HG02970 (cell line): ENCODE results near the gene PRR5L.

Source experiments
- ATAC-seq: cut with Tn5 transposase; IDR thresholded peaks from one replicate; pipeline ENCODE4 v1.9.1; 2021; ENCODE audit warnings: mild to moderate bottlenecking, moderate library complexity, moderate number of reproducible peaks; ENCODE audit not compliant: unreplicated experiment, low FRiP score

Gene PRR5L

GRCh38 chr11:36295926-36296325 is at the start of gene PRR5L:
TSS of gene PRR5L (plus strand) at chr11:36296288. CDS start at chr11:36401122, 104,834 bp downstream.
- no peak for ATAC-seq

- ATAC-seq = no peak
These were observed 48.6 kb upstream of the PRR5L start for GRCh38 chr11:36247493-36247892.

- ATAC-seq = no peak
These were observed 47.7 kb upstream of the PRR5L start for GRCh38 chr11:36248436-36248835.

- no peak for ATAC-seq
These were observed 46.8 kb upstream of the PRR5L start for GRCh38 chr11:36249246-36249645.

- no peak for ATAC-seq
These were observed 44.3 kb upstream of the PRR5L start for GRCh38 chr11:36251823-36252222.

- ATAC-seq = no peak
These were observed 42.9 kb upstream of the PRR5L start for GRCh38 chr11:36253238-36253637.

GRCh38 chr11:36254713-36255112 is 41.4 kb upstream of the PRR5L start:
- ATAC-seq = no peak

GRCh38 chr11:36257351-36257750 is 38.7 kb upstream of the PRR5L start:
- no peak for ATAC-seq

GRCh38 chr11:36258730-36259360 is 37.2 kb upstream of the PRR5L start:
- no peak for ATAC-seq

- ATAC-seq = no peak
These were observed 35.0 kb upstream of the PRR5L start for GRCh38 chr11:36261094-36261493.

- no peak for ATAC-seq
These were observed 31.8 kb upstream of the PRR5L start for GRCh38 chr11:36264011-36264972.

GRCh38 chr11:36264973-36265344 is 31.1 kb upstream of the PRR5L start:
- no peak for ATAC-seq

GRCh38 chr11:36265793-36266628 is 30.1 kb upstream of the PRR5L start:
- ATAC-seq = no peak

GRCh38 chr11:36266767-36267166 is 29.3 kb upstream of the PRR5L start:
- ATAC-seq = no peak

- no peak for ATAC-seq
These were observed 27.6 kb upstream of the PRR5L start for GRCh38 chr11:36268337-36268985.

GRCh38 chr11:36270701-36271100 is 25.4 kb upstream of the PRR5L start:
- ATAC-seq = no peak

GRCh38 chr11:36271794-36272407 is 24.2 kb upstream of the PRR5L start:
- no peak for ATAC-seq

GRCh38 chr11:36273110-36273509 is 23.0 kb upstream of the PRR5L start:
- ATAC-seq = no peak

GRCh38 chr11:36274414-36274813 is 21.7 kb upstream of the PRR5L start:
- no peak for ATAC-seq
